Mesenchymal stem cell (in vitro differentiated cells and primary cell): ENCODE data around the gene VWA8.

Experiments used
- DNase-seq: peaks from one replicate; pipeline ENCODE4 v3.0.0-alpha.2; 2013
- H2AFZ ChIP-seq: one replicate; pipeline ENCODE4 v1.6.1; 2013; ENCODE audit warnings: low read depth, mild to moderate bottlenecking, control low read depth, inconsistent platforms, low read length, moderate library complexity
- H2AK5ac ChIP-seq: 2 replicates; pipeline ENCODE4 v1.6.1; 2013; ENCODE audit warnings: low read length, moderate library complexity, mild to moderate bottlenecking, inconsistent platforms; ENCODE audit not compliant: severe bottlenecking
- H2BK120ac ChIP-seq: one replicate; pipeline ENCODE4 v1.6.1; 2013; ENCODE audit warnings: low read depth, mild to moderate bottlenecking, inconsistent platforms, low read length, moderate library complexity
- H2BK12ac ChIP-seq, 2 experiments: one replicate each; pipeline ENCODE4 v1.6.1; 2013; ENCODE audit warnings: inconsistent platforms in 2 of 2, low read length in 2 of 2, mild to moderate bottlenecking in 2 of 2, moderate library complexity in 2 of 2, control low read depth in 1 of 2
- H2BK15ac ChIP-seq: one replicate; pipeline ENCODE4 v1.6.1; 2013; ENCODE audit warnings: mild to moderate bottlenecking, low read depth, inconsistent platforms; ENCODE audit not compliant: poor library complexity, severe bottlenecking
- H2BK5ac ChIP-seq: 2 replicates; pipeline ENCODE4 v1.6.1; 2013; ENCODE audit warnings: low read depth, mild to moderate bottlenecking, low read length, control low read depth, inconsistent platforms; ENCODE audit not compliant: poor library complexity, severe bottlenecking
- H3K14ac ChIP-seq, 2 experiments: one replicate each; pipeline ENCODE4 v1.6.1; 2013; ENCODE audit warnings: inconsistent platforms in 2 of 2, low read length in 2 of 2, control low read depth in 1 of 2, mild to moderate bottlenecking in 1 of 2, moderate library complexity in 1 of 2
- H3K18ac ChIP-seq, 2 experiments: one replicate each; pipeline ENCODE4 v1.6.1; 2013; ENCODE audit warnings: inconsistent platforms in 2 of 2, low read length in 2 of 2, control low read depth in 1 of 2, low read depth in 1 of 2, mild to moderate bottlenecking in 1 of 2
- H3K23ac ChIP-seq, 2 experiments: one replicate each; pipeline ENCODE4 v1.6.1; 2013; ENCODE audit warnings: inconsistent platforms in 2 of 2, low read length in 2 of 2, mild to moderate bottlenecking in 2 of 2, moderate library complexity in 2 of 2, control low read depth in 1 of 2
- H3K27ac ChIP-seq: 2 replicates; pipeline ENCODE4 v1.5.1; 2013; ENCODE audit warnings: mild to moderate bottlenecking, moderate library complexity, low read length, control low read depth, inconsistent platforms; ENCODE audit not compliant: poor library complexity, severe bottlenecking
- H3K27me3 ChIP-seq, 2 experiments: 2 replicates each; pipeline versions ENCODE4 v1.6.1 to v1.7.0; 2013; ENCODE audit warnings: low read length in 2 of 2, mild to moderate bottlenecking in 2 of 2, moderate library complexity in 2 of 2, control low read depth in 1 of 2, inconsistent platforms in 1 of 2; ENCODE audit not compliant: control insufficient read depth in 1 of 2, insufficient read depth in 1 of 2
- H3K36me3 ChIP-seq, 2 experiments: 2 replicates each; pipeline versions ENCODE4 v1.6.1 to v1.7.0; 2013; ENCODE audit warnings: low read length in 2 of 2, control low read depth in 1 of 2, inconsistent platforms in 1 of 2, low read depth in 1 of 2, mild to moderate bottlenecking in 1 of 2; ENCODE audit not compliant: insufficient read depth in 2 of 2, control insufficient read depth in 1 of 2
- H3K4ac ChIP-seq, 2 experiments: one replicate each; pipeline ENCODE4 v1.6.1; 2013; ENCODE audit warnings: inconsistent platforms in 2 of 2, low read length in 2 of 2, mild to moderate bottlenecking in 2 of 2, moderate library complexity in 2 of 2, control low read depth in 1 of 2, low read depth in 1 of 2
- H3K4me1 ChIP-seq: 2 replicates; pipeline ENCODE4 v1.6.1; 2013; ENCODE audit warnings: low read depth, low read length, control low read depth; ENCODE audit not compliant: control insufficient read depth, insufficient read depth
- H3K4me2 ChIP-seq: 2 replicates; pipeline ENCODE4 v1.6.1; 2013; ENCODE audit warnings: low read length, mild to moderate bottlenecking, inconsistent platforms; ENCODE audit not compliant: poor library complexity, severe bottlenecking
- H3K4me3 ChIP-seq, 2 experiments: 2 replicates each; pipeline versions ENCODE4 v1.5.1 to v1.7.0; 2013; ENCODE audit warnings: low read length in 2 of 2, mild to moderate bottlenecking in 2 of 2, control low read depth in 1 of 2, low read depth in 1 of 2; ENCODE audit not compliant: insufficient read depth in 1 of 2
- H3K79me1 ChIP-seq: replicated peaks from 2 replicates; pipeline ENCODE4 v1.6.1; 2013; ENCODE audit warnings: mild to moderate bottlenecking, control low read depth, low read length, inconsistent platforms; ENCODE audit not compliant: poor library complexity, severe bottlenecking
- H3K9ac ChIP-seq: 2 replicates; pipeline ENCODE4 v1.7.0; 2013; ENCODE audit warnings: mild to moderate bottlenecking, low read length, moderate library complexity
- H3K9me3 ChIP-seq: 2 replicates; pipeline ENCODE4 v1.7.0; 2013; ENCODE audit warnings: mild to moderate bottlenecking, low read length; ENCODE audit not compliant: control insufficient read depth
- H4K8ac ChIP-seq: one replicate; pipeline ENCODE4 v1.6.1; 2013; ENCODE audit warnings: inconsistent platforms, mild to moderate bottlenecking, low read length, moderate library complexity
- H4K91ac ChIP-seq: one replicate; pipeline ENCODE4 v1.6.1; 2013; ENCODE audit warnings: mild to moderate bottlenecking, low read length, inconsistent platforms
- WGBS: methylation state at CpG from one replicate; pipeline ENCODE4 v1.1.7; 2013; ENCODE audit warnings: mixed read lengths; 5-methylcytosine and 5-hydroxymethylcytosine counted together

Gene VWA8

DNA sequence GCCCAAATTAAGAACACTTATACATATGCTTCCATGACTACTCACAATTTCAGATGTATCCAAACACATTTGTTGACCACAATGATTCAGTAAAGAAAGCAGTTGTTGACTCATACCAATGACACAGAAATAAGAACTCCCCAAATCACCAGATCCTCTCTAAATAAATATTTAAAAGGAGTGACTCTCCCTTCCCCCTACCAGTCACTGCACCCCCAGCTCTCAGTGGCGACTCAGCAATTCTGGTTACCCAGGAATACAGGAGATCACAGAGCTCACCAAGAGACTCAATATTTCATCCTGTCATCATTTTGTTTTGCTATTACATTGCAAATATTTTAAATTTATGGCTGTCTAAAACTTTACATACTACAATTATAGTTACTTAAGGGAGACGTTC is 372.0 kb downstream of the VWA8 start:
- H3K4ac ChIP-seq: no peak overlapping the region
- DNase-seq: peak; percentile 93
- no peak overlapping the region for H2BK5ac ChIP-seq
- no peak overlapping the region for H4K91ac ChIP-seq
- H3K9ac ChIP-seq: peak overlapping the region; percentile 83
- no peak overlapping the region for H3K14ac ChIP-seq
- no peak overlapping the region for H3K27ac ChIP-seq
- H3K18ac ChIP-seq: no peak overlapping the region
- no peak overlapping the region for H3K23ac ChIP-seq
- no peak overlapping the region for H4K8ac ChIP-seq
- H3K9me3 ChIP-seq: no peaks in the 10 kb centered on the region
- H2AFZ ChIP-seq: no peak overlapping the region
- H2BK120ac ChIP-seq: no peak overlapping the region
- peaks cover 5% of the 10 kb centered on the region for H3K4me1 ChIP-seq
- H3K79me1 ChIP-seq: no peaks in the 10 kb centered on the region
- H3K4me2 ChIP-seq: no peak overlapping the region
- no peak overlapping the region for H2BK15ac ChIP-seq
- H3K27me3 ChIP-seq: no peaks in the 10 kb centered on the region
- no peak overlapping the region for H3K4me3 ChIP-seq
- H2BK12ac ChIP-seq: no peak overlapping the region
- WGBS: 15% methylated on average over 1 of the region's 2 CpGs
- H3K36me3 ChIP-seq: peaks cover 2 to 3% of the 10 kb centered on the region in 2 experiments
- no peak overlapping the region for H2AK5ac ChIP-seq

GRCh38 chr13:41588448-41588847 is 372.5 kb downstream of the VWA8 start:
- Histone ChIP-seq H2BK5ac (no peak overlapping the region), H3K23ac (no peak overlapping the region), H4K91ac (no peak overlapping the region), H3K4me2 (no peak overlapping the region), H3K9me3 (no peaks in the 10 kb centered on the region), H3K27me3 (no peaks in the 10 kb centered on the region), H2BK120ac (no peak overlapping the region), H2BK15ac (no peak overlapping the region), H3K4ac (no peak overlapping the region), H2BK12ac (no peak overlapping the region), H3K9ac (peak overlapping the region; percentile 83), H3K18ac (peak overlapping the region in 1 of 2 experiments; percentile 11), H3K4me1 (peaks cover 5% of the 10 kb centered on the region), H3K14ac (no peak overlapping the region), H3K4me3 (peak overlapping the region in 1 of 2 experiments; percentile 11), H3K79me1 (no peaks in the 10 kb centered on the region), H3K36me3 (peaks cover 2 to 3% of the 10 kb centered on the region in 2 experiments), H4K8ac (no peak overlapping the region), H2AFZ (no peak overlapping the region), H3K27ac (no peak overlapping the region), H2AK5ac (no peak overlapping the region)
- WGBS: no CpG with 5 or more reads among the region's 1 CpG
- no peak for DNase-seq

DNA sequence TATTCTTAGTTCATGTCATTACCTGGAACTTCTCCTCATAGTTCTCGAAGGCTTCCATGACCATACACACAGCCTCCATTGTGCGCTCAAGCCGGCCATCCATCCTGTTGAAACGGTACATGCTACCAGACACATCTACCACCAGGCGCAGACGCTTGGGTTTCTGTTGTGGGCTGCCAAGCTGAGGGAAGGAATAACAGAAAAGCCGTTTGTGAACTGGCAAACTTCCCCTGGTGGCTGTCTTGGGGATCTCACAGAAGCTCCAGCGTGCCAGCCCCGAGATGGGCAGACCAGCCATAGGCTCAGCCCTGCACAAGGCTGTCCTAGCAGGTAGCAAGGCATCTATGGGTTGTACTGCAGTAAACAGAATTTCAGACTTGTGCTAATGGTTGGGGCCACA is 373.4 kb downstream of the VWA8 start:
- Histone ChIP-seq H3K27me3 (no peaks in the 10 kb centered on the region), H3K9me3 (no peaks in the 10 kb centered on the region), H3K4ac (no peak overlapping the region), H4K91ac (no peak overlapping the region), H3K4me2 (no peak overlapping the region), H3K14ac (no peak overlapping the region), H2BK15ac (no peak overlapping the region), H2AFZ (no peak overlapping the region), H3K9ac (no peak overlapping the region), H3K79me1 (no peaks in the 10 kb centered on the region), H3K27ac (no peak overlapping the region), H2AK5ac (no peak overlapping the region), H4K8ac (no peak overlapping the region), H3K4me1 (peaks cover 5% of the 10 kb centered on the region), H3K18ac (no peak overlapping the region), H3K4me3 (no peak overlapping the region), H2BK120ac (no peak overlapping the region), H3K36me3 (peaks cover 2 to 7% of the 10 kb centered on the region in 2 experiments), H2BK12ac (no peak overlapping the region), H2BK5ac (no peak overlapping the region), H3K23ac (no peak overlapping the region)
- DNase-seq: no peak
- WGBS: 94% methylated on average over 8 of the region's 9 CpGs

GRCh38 chr13:41586216-41586615 is 374.7 kb downstream of the VWA8 start:
- Histone ChIP-seq H2BK12ac (no peak overlapping the region), H3K9me3 (no peaks in the 10 kb centered on the region), H4K91ac (no peak overlapping the region), H3K4me2 (no peak overlapping the region), H3K23ac (no peak overlapping the region), H3K18ac (no peak overlapping the region), H3K9ac (no peak overlapping the region), H3K36me3 (peaks cover 2 to 7% of the 10 kb centered on the region in 2 experiments), H3K27ac (no peak overlapping the region), H4K8ac (no peak overlapping the region), H3K14ac (no peak overlapping the region), H2BK120ac (no peak overlapping the region), H3K4ac (no peak overlapping the region), H3K4me1 (peaks cover 5% of the 10 kb centered on the region), H2AFZ (no peak overlapping the region), H2BK5ac (no peak overlapping the region), H2AK5ac (no peak overlapping the region), H3K4me3 (no peak overlapping the region), H3K79me1 (no peaks in the 10 kb centered on the region), H2BK15ac (no peak overlapping the region), H3K27me3 (no peaks in the 10 kb centered on the region)
- no peak for DNase-seq
- 93% methylated on average over 3 of the region's 4 CpGs for WGBS
